Gastroesophageal sphincter (tissue), 4 donors: Measurements from ENCODE around the gene PLN. TPM values are rescaled to one million over a fixed set of nuclear protein-coding genes. Genes with fewer than 3 reads are reported as not detected.

ENCODE experiments used
- ATAC-seq: fragments of 150-250 bp; one replicate; pipeline ENCODE4 v1.9.1; 2016; ENCODE audit warnings: mild to moderate bottlenecking, moderate library complexity
- H3K27ac ChIP-seq, 4 donors: fragments of 200-600 bp; sonication (generic) in 3 of 4; 1 replicate in 3 of 4; 2 replicates in 1 of 4; pipeline ENCODE4 v1.5.1; 2016 to 2019
- H3K27me3 ChIP-seq: fragments of 200-600 bp; sonication (generic); one replicate; pipeline ENCODE4 v1.5.1; 2019
- H3K36me3 ChIP-seq, 2 donors: fragments of 200-600 bp; sonication (generic); one replicate each; pipeline ENCODE4 v1.5.1; 2019; ENCODE audit warnings: control low read depth in 1 of 2
- H3K4me1 ChIP-seq, 3 donors: fragments of 200-600 bp; sonication (generic); 1 replicate in 2 of 3; 2 replicates in 1 of 3; pipeline ENCODE4 v1.5.1; 2016 to 2019; ENCODE audit warnings: control low read depth in 2 of 3
- H3K4me3 ChIP-seq, 2 donors: fragments of 200-600 bp; sonication (generic); one replicate each; pipeline ENCODE4 v1.5.1; 2019; ENCODE audit warnings: mild to moderate bottlenecking in 1 of 2, moderate library complexity in 1 of 2
- H3K9me3 ChIP-seq, 3 donors: fragments of 200-600 bp; sonication (generic); one replicate each; pipeline ENCODE4 v1.5.1; 2017 to 2019; ENCODE audit warnings: control low read depth in 2 of 3
- EP300 ChIP-seq: sonication (generic); formaldehyde crosslinking; IDR thresholded peaks from one replicate; pipeline ENCODE4 v1.6.1; 2017; ENCODE audit warnings: antibody characterized with exemption, mild to moderate bottlenecking
- POLR2A ChIP-seq, 2 donors: fragments of 450-650 bp; IDR thresholded peaks; one replicate each; pipeline ENCODE4 v1.6.1; 2017; ENCODE audit warnings: antibody characterized with exemption in 2 of 2, mild to moderate bottlenecking in 2 of 2, moderate library complexity in 1 of 2
- POLR2AphosphoS5 ChIP-seq: sonication (generic); formaldehyde crosslinking; IDR thresholded peaks from one replicate; pipeline ENCODE4 v1.6.1; 2017; ENCODE audit warnings: antibody characterized with exemption
- WGBS, 2 donors: methylation state at CpG; one replicate each; pipeline ENCODE4 v1.1.5; 2018; ENCODE audit warnings: low coverage in 1 of 2; 5-methylcytosine and 5-hydroxymethylcytosine counted together
- total RNA-seq, 4 donors: library from RNA; depleted of rRNA; stranded (reverse); fragments of >200 nt; gene quantifications; one replicate each; pipeline ENCODE4 v1.1.0, GENCODE V29; 2016
- TF ChIP-seq, protein P1 (sequence below), 4 experiments: fragments of 200-600 bp in 2 of 4; fragments of 450-650 bp in 2 of 4; sonication (generic) in 1 of 4; IDR thresholded peaks; one replicate each; pipeline ENCODE4 v1.5.1; 2017 to 2019; ENCODE audit warnings: antibody characterized with exemption in 4 of 4, mild to moderate bottlenecking in 2 of 4, moderate library complexity in 2 of 4

Gene PLN
- total RNA-seq, 4 donors from 2014 or later, result 318 to 555 (median 484) TPM

DNA sequence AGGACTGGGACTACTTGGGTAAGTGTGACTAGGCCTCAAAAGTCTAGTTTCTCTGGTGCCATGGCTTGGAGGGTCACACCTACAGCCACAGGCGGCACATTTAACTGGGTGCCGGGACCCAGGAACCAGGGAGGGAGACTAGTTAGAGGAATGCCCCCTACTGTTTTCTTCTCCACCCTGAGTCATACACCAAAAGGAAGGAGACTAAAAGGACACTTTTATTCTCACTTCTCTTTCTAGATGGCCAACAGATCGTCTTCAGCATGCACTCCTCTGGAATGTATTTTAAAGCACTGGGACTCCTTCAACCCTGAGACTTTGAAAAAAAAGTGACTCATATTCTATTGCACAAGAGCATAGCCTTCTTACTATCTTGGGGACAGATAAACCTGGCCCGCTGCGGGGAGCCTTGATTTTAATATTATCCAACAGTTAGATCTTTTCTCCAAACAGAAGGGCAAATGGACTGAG lies 33.4 kb downstream of the PLN start:
- TF ChIP-seq, protein P1, sequence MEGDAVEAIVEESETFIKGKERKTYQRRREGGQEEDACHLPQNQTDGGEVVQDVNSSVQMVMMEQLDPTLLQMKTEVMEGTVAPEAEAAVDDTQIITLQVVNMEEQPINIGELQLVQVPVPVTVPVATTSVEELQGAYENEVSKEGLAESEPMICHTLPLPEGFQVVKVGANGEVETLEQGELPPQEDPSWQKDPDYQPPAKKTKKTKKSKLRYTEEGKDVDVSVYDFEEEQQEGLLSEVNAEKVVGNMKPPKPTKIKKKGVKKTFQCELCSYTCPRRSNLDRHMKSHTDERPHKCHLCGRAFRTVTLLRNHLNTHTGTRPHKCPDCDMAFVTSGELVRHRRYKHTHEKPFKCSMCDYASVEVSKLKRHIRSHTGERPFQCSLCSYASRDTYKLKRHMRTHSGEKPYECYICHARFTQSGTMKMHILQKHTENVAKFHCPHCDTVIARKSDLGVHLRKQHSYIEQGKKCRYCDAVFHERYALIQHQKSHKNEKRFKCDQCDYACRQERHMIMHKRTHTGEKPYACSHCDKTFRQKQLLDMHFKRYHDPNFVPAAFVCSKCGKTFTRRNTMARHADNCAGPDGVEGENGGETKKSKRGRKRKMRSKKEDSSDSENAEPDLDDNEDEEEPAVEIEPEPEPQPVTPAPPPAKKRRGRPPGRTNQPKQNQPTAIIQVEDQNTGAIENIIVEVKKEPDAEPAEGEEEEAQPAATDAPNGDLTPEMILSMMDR (IDR thresholded peaks at IDR 0.05), result no peak
- TF ChIP-seq POLR2AphosphoS5 (no peak), POLR2A (IDR thresholded peaks at IDR 0.05) (no peak), EP300 (no peak)
- Histone ChIP-seq H3K4me1 (peaks cover 0 to 20% (median 0%) of the 10 kb centered on the region in 3 donors), H3K27me3 (no peaks in the 10 kb centered on the region), H3K9me3 (peaks cover 0 to 28% (median 0%) of the 10 kb centered on the region in 3 donors), H3K27ac (peak overlapping the region in 1 of 4 donors; percentile 8), H3K4me3 (no peak overlapping the region), H3K36me3 (peaks cover 0 to 4% of the 10 kb centered on the region in 2 donors)
- 63 to 100% methylated on average over 1 to 5 of the region's 5 CpGs for WGBS, 2 donors
- ATAC-seq, result peak; percentile 47

DNA sequence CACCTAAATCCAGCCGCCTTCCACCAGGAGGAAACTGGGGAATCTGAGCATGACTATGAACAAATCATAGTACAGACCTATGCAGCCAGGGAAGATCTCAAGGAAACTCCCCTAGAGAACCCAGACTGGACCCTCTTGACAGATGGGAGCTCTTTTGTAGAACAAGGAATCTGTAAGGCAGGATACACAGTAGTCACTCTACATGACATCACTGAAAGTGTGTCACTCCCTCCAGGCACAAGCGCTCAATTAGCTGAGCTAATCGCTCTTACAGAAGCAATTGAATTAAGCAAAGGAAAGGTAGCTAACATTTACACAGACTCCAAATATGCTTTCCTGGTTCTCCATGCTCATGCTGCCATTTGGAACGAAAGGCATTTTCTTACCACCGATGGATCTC lies 36.8 kb downstream of the PLN start:
- Histone ChIP-seq H3K4me1 (peaks cover 0 to 33% (median 0%) of the 10 kb centered on the region in 3 donors), H3K9me3 (no peaks in the 10 kb centered on the region), H3K36me3 (no peaks in the 10 kb centered on the region), H3K4me3 (no peak overlapping the region), H3K27ac (no peak overlapping the region), H3K27me3 (no peaks in the 10 kb centered on the region)
- TF ChIP-seq EP300, result no peak
- TF ChIP-seq POLR2AphosphoS5, result no peak
- no peak for TF ChIP-seq POLR2A (IDR thresholded peaks at IDR 0.05)
- TF ChIP-seq, protein P1 (IDR thresholded peaks at IDR 0.05), result no peak
- ATAC-seq, result no peak
- WGBS, 2 donors, result 71 to 96% methylated on average over 2 to 5 of the region's 5 CpGs

DNA sequence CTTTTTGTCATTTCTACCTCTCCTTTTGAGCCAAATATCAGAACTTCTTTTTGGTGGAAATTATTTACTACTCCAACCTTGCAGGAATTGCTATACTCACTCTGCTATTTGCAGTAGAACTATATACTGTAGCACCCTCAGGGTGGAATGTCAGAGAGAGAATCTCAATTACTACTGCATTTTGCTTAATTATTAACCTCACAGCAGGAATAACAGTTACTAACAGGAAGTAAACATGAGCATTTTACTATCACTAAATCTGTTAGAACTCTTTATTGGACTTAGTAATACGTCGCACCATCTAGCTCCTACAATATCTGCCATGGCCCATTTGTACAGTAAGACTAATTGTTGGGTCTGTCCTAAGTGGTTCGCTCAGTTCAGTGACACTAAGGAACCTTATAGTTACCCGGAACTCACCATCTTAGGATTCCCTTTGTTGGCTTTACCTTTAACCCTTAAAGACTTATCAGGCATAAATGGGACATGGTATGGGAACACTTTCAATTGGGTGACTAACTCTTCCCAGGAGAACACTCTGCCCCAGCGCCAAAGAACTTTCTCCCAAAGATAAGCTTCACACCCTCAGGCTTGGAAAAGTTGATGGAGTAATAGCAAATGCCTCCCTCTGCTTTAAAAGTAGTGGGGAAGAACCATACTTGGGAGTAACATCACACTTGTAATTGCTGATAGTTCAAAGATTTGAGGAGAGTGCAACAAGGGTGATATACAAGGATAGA lies 38.8 kb downstream of the PLN start:
- Histone ChIP-seq H3K4me3 (no peak overlapping the region), H3K27me3 (no peaks in the 10 kb centered on the region), H3K9me3 (no peaks in the 10 kb centered on the region), H3K27ac (no peak overlapping the region), H3K36me3 (no peaks in the 10 kb centered on the region), H3K4me1 (peaks cover 0 to 24% (median 0%) of the 10 kb centered on the region in 3 donors)
- WGBS, 2 donors, result 91 to 100% methylated on average over 5 of the region's 5 CpGs
- TF ChIP-seq EP300, result no peak
- no peak for TF ChIP-seq POLR2AphosphoS5
- TF ChIP-seq, protein P1 (IDR thresholded peaks at IDR 0.05), result no peak
- TF ChIP-seq POLR2A (IDR thresholded peaks at IDR 0.05), result no peak
- no peak for ATAC-seq

DNA sequence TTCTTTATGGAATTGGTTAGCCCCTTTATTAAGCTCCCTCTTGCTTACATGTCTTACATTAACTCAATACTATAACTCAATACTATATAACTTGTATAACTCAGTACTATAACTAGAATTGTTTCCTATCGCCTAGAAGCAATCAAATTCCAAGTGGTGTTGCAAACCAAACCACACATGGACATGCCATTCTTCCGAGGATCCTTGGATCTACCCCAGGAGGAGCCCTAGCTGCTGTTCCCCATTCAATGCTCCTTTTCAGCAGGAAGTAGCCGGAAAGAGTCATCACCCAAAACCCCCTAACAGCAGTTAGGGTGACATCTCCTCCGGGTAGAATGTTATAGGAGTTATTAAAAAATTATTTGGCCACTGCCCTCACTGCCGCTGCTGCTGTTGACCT lies 40.5 kb downstream of the PLN start:
- H3K27me3 ChIP-seq, result no peaks in the 10 kb centered on the region
- H3K4me1 ChIP-seq, result peaks cover 0 to 22% (median 0%) of the 10 kb centered on the region in 3 donors
- H3K9me3 ChIP-seq, result no peaks in the 10 kb centered on the region
- no peak for ATAC-seq
- no peaks in the 10 kb centered on the region for H3K36me3 ChIP-seq
- TF ChIP-seq POLR2AphosphoS5 (no peak), POLR2A (IDR thresholded peaks at IDR 0.05) (no peak), EP300 (no peak)
- TF ChIP-seq, protein P1 (IDR thresholded peaks at IDR 0.05), result no peak
- no peak overlapping the region for H3K27ac ChIP-seq
- WGBS, 2 donors, result 98 to 100% methylated on average over 3 to 5 of the region's 5 CpGs
- H3K4me3 ChIP-seq, result no peak overlapping the region

DNA sequence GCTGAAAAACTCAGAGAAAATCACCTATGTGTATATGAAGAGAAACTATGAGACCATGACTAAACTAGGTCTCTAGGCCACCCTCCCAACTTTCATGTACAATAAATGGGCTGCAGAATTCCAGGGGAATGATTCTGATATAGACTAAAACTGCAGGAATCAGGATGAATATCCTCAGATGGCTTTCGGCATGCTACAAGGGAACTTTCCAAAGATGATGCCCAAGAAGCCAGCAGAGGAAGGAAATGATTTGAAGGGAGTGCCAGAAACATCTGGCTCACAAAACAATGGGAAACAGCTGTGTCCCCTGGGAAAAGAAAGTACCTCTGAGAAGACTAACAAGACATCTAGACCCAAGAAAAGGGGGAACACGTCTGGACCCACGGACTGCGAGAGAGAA lies 41.1 kb downstream of the PLN start:
- Histone ChIP-seq H3K36me3 (no peaks in the 10 kb centered on the region), H3K4me1 (peaks cover 0 to 22% (median 0%) of the 10 kb centered on the region in 3 donors), H3K27me3 (no peaks in the 10 kb centered on the region), H3K27ac (no peak overlapping the region), H3K9me3 (no peaks in the 10 kb centered on the region), H3K4me3 (no peak overlapping the region)
- TF ChIP-seq EP300 (no peak), POLR2A (IDR thresholded peaks at IDR 0.05) (no peak), POLR2AphosphoS5 (no peak)
- TF ChIP-seq, protein P1 (IDR thresholded peaks at IDR 0.05), result no peak
- 67 to 69% methylated on average over 4 of the region's 4 CpGs for WGBS, 2 donors
- ATAC-seq, result no peak
